Measurements from ENCODE around the gene SOCS7. TPM values are rescaled to one million over a fixed set of nuclear protein-coding genes. Genes with fewer than 3 reads are reported as not detected.

Gene SOCS7
- 31.6 to 33.6 TPM (median 32.9 TPM) in 3 replicates for total RNA-seq

DNA sequence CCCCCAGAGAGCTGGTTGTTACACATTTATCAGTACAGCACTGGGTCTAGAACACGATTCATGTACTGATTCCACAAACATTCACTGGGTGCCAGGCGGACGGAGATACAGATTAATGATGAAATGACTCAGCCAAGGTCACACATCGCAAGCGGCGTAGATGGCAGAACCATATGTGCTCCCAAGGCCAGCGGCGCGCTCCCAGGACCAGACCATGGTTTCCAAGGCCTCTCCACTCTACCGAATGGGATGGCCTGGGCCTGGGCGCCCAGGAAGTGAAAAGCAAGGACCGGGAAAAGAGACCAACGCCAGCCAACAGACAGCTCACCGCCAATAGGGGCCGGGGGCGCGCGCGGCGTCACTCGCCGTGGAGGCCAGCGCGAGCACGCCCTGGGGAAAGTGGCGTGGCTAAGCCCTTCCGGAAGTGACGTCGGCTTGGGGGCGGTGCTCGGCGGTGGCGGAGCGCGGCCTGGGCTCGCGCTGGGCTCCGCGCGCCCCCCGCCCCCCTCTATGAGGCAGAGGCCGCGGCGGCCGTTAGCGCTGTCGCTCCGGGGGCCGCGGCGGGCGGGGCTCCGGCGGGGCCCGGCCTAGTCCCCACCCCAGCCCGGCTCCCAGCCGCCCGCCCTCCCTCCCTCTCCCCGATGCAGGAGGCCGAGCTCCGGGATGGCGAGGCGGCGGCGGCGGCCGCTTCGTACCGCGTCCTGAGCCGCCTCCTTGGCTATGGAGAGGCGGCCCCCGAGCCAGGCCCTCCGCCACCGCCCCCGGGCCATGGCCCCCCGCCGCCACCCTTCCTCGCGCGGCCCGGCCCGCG, at the start of gene SOCS7:
SOCS7 (plus strand) TSS at position 433 of the 811 bp plus-strand sequence; CDS start at position 642, 209 bp downstream.
- Mint-ChIP-seq H3K36me3 (no peaks in the 10 kb centered on the region), H3K4me1 (peaks cover 40% of the 10 kb centered on the region), H3K4me3 (peak within 1 kb of the TSS; percentile 82), H3K27me3 (ENCODE audit: low read depth) (no peaks in the 10 kb centered on the region), H3K9me3 (no peaks in the 10 kb centered on the region), H3K27ac (peak within 1 kb of the TSS; percentile 98)
- TF ChIP-seq CTCF (IDR thresholded peaks at IDR 0.05; ENCODE audit: unreplicated experiment) = no peak
- peak; percentile 94 to 95 for DNase-seq (ENCODE audit: low spot score in 2 of 2, unreplicated experiment in 2 of 2)

- peaks cover 32% of the 10 kb centered on the region for H3K36me3 Mint-ChIP-seq
- DNase-seq (ENCODE audit: low spot score in 2 of 2, unreplicated experiment in 2 of 2) = no peak
- no peak overlapping the region for H3K27ac Mint-ChIP-seq
- no peaks in the 10 kb centered on the region for H3K27me3 Mint-ChIP-seq (ENCODE audit: low read depth)
- peaks cover 4% of the 10 kb centered on the region for H3K4me1 Mint-ChIP-seq
- peaks cover 3% of the 10 kb centered on the region for H3K9me3 Mint-ChIP-seq
- TF ChIP-seq CTCF (IDR thresholded peaks at IDR 0.05; ENCODE audit: unreplicated experiment) = no peak
- H3K4me3 Mint-ChIP-seq = no peak overlapping the region
Measured at GRCh38 chr17:38315497-38315896, 36.1 kb upstream of the SOCS7 start.

GRCh38 chr17:38317081-38317480, 34.6 kb upstream of the SOCS7 start:
- no peaks in the 10 kb centered on the region for H3K27me3 Mint-ChIP-seq (ENCODE audit: low read depth)
- H3K9me3 Mint-ChIP-seq = peaks cover 3% of the 10 kb centered on the region
- H3K4me1 Mint-ChIP-seq = peaks cover 10% of the 10 kb centered on the region
- DNase-seq (ENCODE audit: low spot score in 2 of 2, unreplicated experiment in 2 of 2) = no peak
- peaks cover 32% of the 10 kb centered on the region for H3K36me3 Mint-ChIP-seq
- H3K27ac Mint-ChIP-seq = no peak overlapping the region
- TF ChIP-seq CTCF (IDR thresholded peaks at IDR 0.05; ENCODE audit: unreplicated experiment) = no peak
- no peak overlapping the region for H3K4me3 Mint-ChIP-seq

DNA sequence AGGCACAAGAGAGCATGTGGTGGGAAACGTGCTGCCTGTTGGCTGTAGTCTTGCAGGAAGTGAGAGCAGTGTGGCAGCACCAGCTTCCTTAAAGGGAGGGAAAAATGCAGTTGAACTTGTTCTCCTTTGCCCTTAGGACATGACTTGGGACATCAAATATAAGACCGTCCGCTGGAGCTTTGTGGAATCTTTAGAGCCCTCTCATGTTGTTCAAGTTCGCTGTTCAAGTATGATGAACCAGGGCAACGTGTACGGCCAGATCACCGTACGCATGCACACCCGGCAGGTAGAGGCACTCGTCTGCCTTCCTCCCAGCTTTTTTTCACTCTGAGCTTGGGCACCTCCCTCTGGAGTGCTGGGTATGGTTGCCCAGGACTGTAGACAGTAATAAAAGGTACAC, 31.2 kb upstream of the SOCS7 start:
- DNase-seq (ENCODE audit: low spot score in 2 of 2, unreplicated experiment in 2 of 2) = no peak
- TF ChIP-seq CTCF (IDR thresholded peaks at IDR 0.05; ENCODE audit: unreplicated experiment) = no peak
- no peak overlapping the region for H3K4me3 Mint-ChIP-seq
- peaks cover 18% of the 10 kb centered on the region for H3K4me1 Mint-ChIP-seq
- H3K27ac Mint-ChIP-seq = peak overlapping the region; percentile 73
- no peaks in the 10 kb centered on the region for H3K27me3 Mint-ChIP-seq (ENCODE audit: low read depth)
- H3K36me3 Mint-ChIP-seq = peaks cover 22% of the 10 kb centered on the region
- peaks cover 3% of the 10 kb centered on the region for H3K9me3 Mint-ChIP-seq

DNA sequence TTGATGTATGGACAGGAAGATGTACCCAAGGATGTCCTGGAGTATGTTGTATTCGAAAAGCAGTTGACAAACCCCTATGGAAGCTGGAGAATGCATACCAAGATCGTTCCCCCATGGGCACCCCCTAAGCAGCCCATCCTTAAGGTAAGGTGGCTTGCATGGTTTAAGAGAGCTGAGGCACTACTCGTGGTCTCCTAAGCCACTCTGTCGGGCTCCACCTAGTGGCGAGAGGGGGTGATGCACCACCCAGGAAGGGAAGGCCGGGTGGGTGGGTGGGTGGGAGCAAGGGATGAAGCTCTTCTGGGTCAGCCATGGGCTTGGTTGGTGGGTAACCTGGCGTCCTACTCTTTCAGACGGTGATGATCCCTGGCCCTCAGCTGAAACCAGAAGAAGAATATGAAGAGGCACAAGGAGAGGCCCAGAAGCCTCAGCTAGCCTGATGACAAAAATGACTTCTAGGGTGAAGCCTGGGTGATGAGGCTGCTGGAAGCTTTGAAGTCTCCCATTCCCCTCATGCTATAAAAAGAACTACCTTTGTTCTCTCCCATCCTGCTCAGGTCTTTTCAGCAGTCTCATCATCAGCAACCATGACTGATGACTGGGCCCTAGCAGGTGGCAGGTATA, 29.4 kb upstream of the SOCS7 start:
- DNase-seq (ENCODE audit: low spot score in 2 of 2, unreplicated experiment in 2 of 2) = peak; percentile 48 to 83
- Mint-ChIP-seq H3K4me1 (peaks cover 20% of the 10 kb centered on the region), H3K27ac (no peak overlapping the region), H3K9me3 (no peaks in the 10 kb centered on the region), H3K27me3 (ENCODE audit: low read depth) (no peaks in the 10 kb centered on the region), H3K36me3 (peaks cover 13% of the 10 kb centered on the region), H3K4me3 (no peak overlapping the region)
- TF ChIP-seq CTCF (IDR thresholded peaks at IDR 0.05; ENCODE audit: unreplicated experiment) = peak; percentile 84
